Measurements from ENCODE around the gene M1AP. TPM values are rescaled to one million over a fixed set of nuclear protein-coding genes. Genes with fewer than 3 reads are reported as not detected.

Gene M1AP
- polyA plus RNA-seq, 3 donors: 1.00 to 4.6 (median 1.8) TPM

DNA sequence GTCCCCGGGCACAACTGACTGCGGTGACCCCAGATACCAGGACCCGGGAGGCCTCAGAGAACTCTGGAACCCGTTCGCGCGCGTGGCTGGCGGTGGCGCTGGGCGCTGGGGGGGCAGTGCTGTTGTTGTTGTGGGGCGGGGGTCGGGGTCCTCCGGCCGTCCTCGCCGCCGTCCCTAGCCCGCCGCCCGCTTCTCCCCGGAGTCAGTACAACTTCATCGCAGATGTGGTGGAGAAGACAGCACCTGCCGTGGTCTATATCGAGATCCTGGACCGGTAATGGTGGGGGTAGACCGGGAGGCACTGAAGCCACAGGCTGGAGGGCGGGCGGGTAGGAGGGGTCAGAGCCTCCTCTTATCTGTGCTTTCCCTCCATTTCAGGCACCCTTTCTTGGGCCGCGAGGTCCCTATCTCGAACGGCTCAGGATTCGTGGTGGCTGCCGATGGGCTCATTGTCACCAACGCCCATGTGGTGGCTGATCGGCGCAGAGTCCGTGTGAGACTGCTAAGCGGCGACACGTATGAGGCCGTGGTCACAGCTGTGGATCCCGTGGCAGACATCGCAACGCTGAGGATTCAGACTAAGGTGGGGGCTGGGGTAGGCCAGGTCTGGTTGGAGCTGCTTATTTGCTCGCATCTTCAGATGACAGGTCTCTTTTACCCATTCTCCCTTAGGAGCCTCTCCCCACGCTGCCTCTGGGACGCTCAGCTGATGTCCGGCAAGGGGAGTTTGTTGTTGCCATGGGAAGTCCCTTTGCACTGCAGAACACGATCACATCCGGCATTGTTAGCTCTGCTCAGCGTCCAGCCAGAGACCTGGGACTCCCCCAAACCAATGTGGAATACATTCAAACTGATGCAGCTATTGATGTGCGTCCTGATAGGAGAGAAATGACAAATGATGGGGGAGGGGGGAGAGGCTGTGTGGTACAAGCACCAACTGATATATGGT, 117.6 kb downstream of the M1AP start:
- Mint-ChIP-seq H3K27ac (peak overlapping the region; percentile 60 to 95 (median 75)), H3K9me3 (peaks cover 0 to 8% (median 0%) of the 10 kb centered on the region in 7 donors), H3K4me1 (peaks cover 42% of the 10 kb centered on the region), H3K4me3 (peak overlapping the region; percentile 94 to 98), H3K27me3 (ENCODE audit: low read depth in 3 of 3) (peaks cover 0 to 3% (median 0%) of the 10 kb centered on the region in 3 donors), H3K36me3 (peaks cover 42 to 47% of the 10 kb centered on the region in 2 donors)
- Histone ChIP-seq H3K4me2 (replicated peaks; ENCODE audit: extremely low read depth, low read length, poor library complexity, severe bottlenecking) (peak overlapping the region; percentile 96), H3K27ac (ENCODE audit: low read depth in 1 of 2, low read length in 2 of 2) (peak overlapping the region; percentile 15 to 95), H3K4me3 (replicated peaks in 1 of 3; ENCODE audit: low read depth in 2 of 3, low read length in 3 of 3) (peak overlapping the region; percentile 65 to 96 (median 87)), H3K27me3 (ENCODE audit: control insufficient read depth in 2 of 2, insufficient read depth in 2 of 2, low read length in 2 of 2) (no peaks in the 10 kb centered on the region), H3K9ac (ENCODE audit: insufficient read depth, low read length, poor library complexity, severe bottlenecking) (peak overlapping the region; percentile 96), H2AFZ (ENCODE audit: insufficient read depth, low read depth, low read length, poor library complexity, severe bottlenecking) (peak overlapping the region; percentile 93), H3K36me3 (replicated peaks in 1 of 2; ENCODE audit: control insufficient read depth in 1 of 2, insufficient read depth in 2 of 2, low read length in 2 of 2) (peaks cover 23 to 40% of the 10 kb centered on the region in 2 donors), H3K4me1 (ENCODE audit: control insufficient read depth in 1 of 2, insufficient read depth in 2 of 2, low read length in 2 of 2) (peaks cover 28 to 46% of the 10 kb centered on the region in 2 donors), H4K20me1 (ENCODE audit: insufficient read depth, low read length) (peaks cover 26% of the 10 kb centered on the region), H3K79me2 (ENCODE audit: insufficient read depth, low read length) (peaks cover 29% of the 10 kb centered on the region), H3K9me3 (replicated peaks in 1 of 2; ENCODE audit: control insufficient read depth in 1 of 2, insufficient read depth in 1 of 2, low read length in 2 of 2) (no peaks in the 10 kb centered on the region)
- TF ChIP-seq, protein P1, sequence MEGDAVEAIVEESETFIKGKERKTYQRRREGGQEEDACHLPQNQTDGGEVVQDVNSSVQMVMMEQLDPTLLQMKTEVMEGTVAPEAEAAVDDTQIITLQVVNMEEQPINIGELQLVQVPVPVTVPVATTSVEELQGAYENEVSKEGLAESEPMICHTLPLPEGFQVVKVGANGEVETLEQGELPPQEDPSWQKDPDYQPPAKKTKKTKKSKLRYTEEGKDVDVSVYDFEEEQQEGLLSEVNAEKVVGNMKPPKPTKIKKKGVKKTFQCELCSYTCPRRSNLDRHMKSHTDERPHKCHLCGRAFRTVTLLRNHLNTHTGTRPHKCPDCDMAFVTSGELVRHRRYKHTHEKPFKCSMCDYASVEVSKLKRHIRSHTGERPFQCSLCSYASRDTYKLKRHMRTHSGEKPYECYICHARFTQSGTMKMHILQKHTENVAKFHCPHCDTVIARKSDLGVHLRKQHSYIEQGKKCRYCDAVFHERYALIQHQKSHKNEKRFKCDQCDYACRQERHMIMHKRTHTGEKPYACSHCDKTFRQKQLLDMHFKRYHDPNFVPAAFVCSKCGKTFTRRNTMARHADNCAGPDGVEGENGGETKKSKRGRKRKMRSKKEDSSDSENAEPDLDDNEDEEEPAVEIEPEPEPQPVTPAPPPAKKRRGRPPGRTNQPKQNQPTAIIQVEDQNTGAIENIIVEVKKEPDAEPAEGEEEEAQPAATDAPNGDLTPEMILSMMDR (IDR thresholded peaks at IDR 0.05): no peak
- intact Hi-C loops (cut with micrococcal nuclease): loop anchor here in 1 of 2 donors (10.0 kb wide), 1 partner anchor 54 kb away; no protein-coding TSS in a partner anchor
- under 1% methylated on average over 41 of the region's 54 CpGs for WGBS (ENCODE audit: insufficient coverage)
- DNase-seq: peak; percentile 31 to 75 (median 50)

Measured in CD14-positive monocyte (primary cell).